HG03442 (cell line): Measurements from ENCODE around the gene AGBL5.

Source experiments
- ATAC-seq: cut with Tn5 transposase; IDR thresholded peaks from one replicate; pipeline ENCODE4 v1.9.1; 2021; ENCODE audit warnings: mild to moderate bottlenecking, moderate library complexity; ENCODE audit not compliant: unreplicated experiment

AGBL5 gene

GRCh38 chr2:27050996-27051901, at the start of gene AGBL5:
Gene AGBL5, plus strand, starts transcription at chr2:27051668. Its CDS starts 1,291 bp downstream, at chr2:27052959.
- ATAC-seq, result peak; percentile 63

DNA sequence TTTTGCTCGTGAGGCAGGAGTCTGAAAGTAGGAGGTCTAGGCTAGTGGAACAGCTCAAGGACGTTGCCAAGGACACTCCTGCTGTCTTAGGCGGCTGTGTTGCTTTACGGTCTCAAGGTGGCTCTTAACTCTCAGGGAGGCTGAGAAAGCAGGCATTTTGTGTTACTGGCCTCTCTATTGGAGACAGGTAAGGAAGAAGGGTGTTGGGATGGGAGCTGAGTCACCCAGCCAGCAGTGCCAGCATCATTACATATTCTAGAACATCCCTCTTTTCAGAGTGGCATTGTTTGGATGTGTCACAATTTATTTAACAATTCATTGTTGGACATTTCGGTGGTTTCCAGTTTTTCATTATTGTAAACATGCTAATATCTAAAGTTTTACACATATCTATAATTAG, 49.5 kb upstream of the AGBL5 start:
- ATAC-seq, result no peak

- ATAC-seq, result no peak
Measured at GRCh38 chr2:27003007-27003406, 48.5 kb upstream of the AGBL5 start.

- ATAC-seq, result no peak
Measured at GRCh38 chr2:27003857-27004256, 47.6 kb upstream of the AGBL5 start.

GRCh38 chr2:27006602-27007415, 44.7 kb upstream of the AGBL5 start:
- ATAC-seq, result no peak

DNA sequence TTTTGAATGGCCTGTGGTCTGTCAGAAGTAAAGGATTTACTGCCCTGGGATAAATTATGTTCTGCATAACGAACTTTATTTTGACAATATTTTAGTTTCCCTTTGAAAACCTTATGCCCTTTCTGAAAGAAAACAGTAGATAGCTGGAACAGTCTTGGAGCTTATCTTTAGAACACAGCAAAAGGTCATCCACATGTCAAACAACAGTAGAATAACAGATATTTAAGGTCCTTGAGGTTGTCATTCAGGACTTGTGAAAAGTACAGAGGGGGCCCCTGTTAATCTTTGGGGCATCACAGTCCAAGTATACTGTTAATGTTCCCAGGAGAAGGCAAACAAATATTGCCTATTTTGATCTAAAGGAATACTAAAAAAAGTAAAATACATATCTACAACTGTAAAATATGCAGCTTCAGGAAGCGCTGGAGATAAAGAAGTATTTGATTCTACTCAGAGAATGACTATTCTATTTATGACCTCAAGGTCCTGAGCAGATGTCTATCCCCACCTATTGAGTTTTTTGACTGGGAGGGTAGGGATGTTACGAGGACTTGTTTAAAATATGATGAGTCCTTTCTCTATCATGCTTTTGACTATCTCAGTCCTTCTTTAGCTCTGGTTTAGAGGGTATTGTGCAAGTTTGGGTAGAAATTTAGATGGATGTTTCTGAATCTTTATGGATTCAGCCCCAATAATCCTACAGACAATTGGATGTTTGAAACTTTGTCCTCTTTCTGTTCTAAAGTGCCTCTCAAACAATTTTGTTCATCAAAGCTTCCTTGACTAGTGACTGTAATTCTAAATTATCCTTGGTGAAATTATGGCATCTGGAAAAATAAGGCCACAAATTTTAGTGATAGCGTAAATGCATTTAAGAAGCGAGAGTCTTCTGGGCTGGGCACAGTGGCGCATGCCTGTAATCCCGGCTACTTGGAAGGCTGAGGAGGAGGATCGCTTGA, 43.8 kb upstream of the AGBL5 start:
- no peak for ATAC-seq

DNA sequence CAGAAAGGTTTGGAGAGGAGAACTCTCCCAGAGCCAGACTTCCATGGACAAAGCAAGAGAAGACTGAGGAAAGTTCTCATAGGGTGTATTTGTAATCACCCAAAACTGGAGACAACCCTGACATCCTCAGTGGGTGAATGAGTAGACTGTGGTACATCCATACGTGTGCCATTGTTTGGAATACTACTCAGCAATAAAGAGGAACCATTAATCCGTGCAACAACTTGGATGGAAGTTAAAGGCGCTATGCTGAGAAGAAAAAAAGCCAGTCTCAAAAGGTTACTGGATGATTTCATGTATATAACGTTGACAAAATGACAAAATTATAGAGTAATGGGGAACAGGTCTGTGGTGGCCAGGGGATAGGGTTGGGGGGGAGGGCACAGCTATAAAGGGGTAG, 42.8 kb upstream of the AGBL5 start:
- no peak for ATAC-seq

DNA sequence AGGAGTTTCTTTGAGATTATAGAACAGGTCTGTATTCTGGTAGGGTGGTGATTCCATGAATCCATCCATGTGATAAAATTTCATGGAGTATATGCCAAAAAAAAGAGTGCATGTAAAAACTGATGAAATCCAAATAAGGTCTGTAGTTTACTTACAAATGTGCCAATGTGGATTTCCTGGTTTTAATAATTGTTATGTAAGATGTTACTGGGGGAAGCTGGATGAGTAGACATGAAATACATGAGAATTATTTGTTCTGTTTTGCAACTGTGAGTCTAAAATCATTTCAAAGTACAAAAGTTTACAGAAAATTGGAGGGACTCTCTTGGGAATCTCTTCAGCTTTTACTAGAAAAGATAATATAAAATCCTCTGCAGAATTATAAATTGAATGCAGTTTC, 42.4 kb upstream of the AGBL5 start:
- no peak for ATAC-seq

DNA sequence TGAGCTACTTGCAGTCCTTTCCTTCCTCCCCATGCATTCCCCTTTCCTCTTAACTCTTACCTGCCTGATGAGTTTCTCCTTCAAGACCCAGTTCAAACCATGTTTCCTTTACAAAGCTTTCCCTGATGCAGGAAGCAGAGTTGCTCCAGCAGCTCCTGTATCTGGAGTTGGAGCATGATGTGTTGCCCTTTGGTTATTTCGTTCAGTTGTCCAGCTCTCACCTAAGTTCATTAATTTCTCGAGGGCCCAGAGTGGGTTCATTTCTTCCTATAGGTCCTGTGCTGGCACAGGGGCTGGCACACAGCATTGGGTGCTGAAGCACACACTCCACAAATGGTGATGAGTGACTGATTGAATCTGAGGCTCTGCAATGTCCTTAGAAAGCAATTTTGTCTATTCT, 41.8 kb upstream of the AGBL5 start:
- no peak for ATAC-seq

DNA sequence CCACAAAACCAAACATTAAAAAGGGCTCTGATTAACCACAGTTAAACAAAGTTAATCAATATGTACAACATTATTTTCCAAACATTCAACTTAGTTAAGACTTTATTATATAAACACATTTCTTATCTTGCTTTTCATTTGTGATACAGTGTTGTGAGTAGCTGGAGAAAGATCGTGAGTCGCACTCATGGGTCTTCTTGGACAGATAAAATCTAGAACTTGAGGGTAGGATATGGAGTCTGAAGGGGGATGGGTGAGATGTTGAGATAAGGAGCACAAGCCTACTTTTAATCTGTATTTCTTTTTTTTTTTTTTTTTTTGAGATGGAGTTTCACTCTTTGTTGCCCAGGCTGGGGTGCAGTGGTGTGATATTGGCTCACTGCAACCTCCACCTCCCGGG, 41.3 kb upstream of the AGBL5 start:
- ATAC-seq, result no peak

DNA sequence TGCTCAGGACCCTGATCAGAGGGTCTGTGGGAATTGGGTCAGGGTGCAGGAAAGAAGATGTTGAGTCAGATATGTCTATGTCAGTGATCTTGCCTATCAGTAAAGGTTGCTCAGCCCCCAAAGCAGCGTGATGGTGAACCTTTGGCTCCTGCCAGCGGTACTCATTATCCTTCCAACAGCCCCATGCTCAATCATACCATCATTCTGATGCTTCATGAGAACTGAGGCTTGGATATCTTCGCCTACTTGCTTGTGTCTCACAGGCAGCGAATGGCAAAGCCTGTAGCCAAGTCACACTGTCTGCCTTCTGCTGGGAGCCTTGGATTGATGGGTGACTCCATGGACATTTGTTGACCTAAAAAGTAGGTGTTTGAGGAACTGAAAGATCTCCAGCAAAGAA, 37.7 kb upstream of the AGBL5 start:
- ATAC-seq, result no peak

GRCh38 chr2:27014771-27015433, 36.6 kb upstream of the AGBL5 start:
- ATAC-seq, result no peak

DNA sequence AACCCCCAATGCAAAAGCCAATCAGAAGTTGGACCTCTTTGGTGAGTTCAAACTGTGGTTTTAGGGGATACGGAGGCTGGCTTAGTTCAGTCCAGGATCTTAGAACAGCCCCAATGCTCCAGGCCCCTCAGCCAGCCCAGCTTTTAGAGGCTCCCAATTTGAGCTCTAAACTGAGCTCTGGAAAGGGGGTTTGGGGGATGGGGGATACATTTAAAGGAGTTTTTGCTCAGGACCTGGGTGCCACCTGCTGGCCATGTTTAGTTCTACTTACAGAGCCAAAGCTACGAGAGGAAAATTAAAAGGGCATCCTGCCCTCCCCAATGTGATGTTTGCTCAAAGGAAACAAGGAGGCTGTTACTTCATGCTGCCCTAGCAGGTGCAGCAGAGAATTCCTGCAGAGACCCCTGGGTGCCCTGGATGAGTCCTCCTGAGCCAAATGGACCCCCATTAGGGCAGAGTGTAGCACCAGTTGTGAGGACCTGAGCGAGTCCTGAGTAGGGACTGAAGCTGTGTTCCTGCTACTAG, 34.6 kb upstream of the AGBL5 start:
- ATAC-seq, result no peak

- no peak for ATAC-seq
Measured at GRCh38 chr2:27018142-27018541, 33.3 kb upstream of the AGBL5 start.

DNA sequence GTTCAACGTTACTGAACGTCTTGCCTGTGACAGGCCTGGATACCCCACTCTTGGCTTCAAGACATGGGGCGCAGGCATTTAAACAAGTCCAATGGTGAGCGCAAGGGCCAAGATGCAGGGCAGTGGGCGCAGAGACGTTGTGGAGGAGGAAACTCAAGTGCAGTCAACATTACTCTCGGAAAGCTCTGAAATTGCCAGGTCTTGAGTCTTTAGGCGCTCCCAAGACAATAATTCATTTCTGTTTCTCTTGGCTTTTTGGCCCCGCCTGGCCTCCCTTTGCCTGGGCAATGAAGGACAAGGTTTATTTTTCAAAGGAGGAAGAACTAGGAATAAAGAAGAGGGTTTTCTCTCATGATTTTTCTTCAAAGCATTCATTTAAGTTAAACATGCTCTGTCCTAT, 32.0 kb upstream of the AGBL5 start:
- no peak for ATAC-seq

GRCh38 chr2:27019931-27020855, 31.3 kb upstream of the AGBL5 start:
- ATAC-seq, result no peak

GRCh38 chr2:27021253-27022049, 30.0 kb upstream of the AGBL5 start:
- ATAC-seq, result no peak

DNA sequence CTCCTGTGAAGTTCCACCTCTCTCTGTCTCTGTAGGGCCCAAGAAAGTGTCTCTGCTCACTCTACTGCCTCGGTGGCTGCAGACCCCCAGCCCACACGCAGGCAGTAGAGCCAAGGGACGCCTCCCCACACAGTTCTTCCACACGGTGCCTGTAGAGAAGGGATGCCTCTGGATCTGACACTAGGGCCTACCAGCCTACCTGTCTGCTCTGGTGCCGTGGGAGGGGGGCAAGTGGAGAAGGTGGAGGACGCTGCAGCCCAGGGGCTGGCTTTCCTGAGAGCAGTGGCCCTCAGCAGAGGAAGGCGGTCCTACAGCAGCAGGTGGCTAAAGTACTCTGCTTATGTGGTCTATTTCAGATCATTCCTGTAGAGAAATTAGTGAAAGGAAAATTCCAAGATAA, 27.7 kb upstream of the AGBL5 start:
- no peak for ATAC-seq
